PC-3 (cell line): ENCODE data around the gene PPFIA1.

Experiments
- EZH2 ChIP-seq: fragments of 300-600 bp; sonication (generic); IDR thresholded peaks from one replicate; pipeline ENCODE4 v1.6.1; 2017; ENCODE audit warnings: antibody characterized with exemption, mild to moderate bottlenecking, low read length; ENCODE audit not compliant: unreplicated experiment
- EZH2phosphoT487 ChIP-seq: fragments of 300-600 bp; sonication (generic); IDR thresholded peaks from 2 replicates; pipeline ENCODE4 v1.6.1; 2018; ENCODE audit warnings: mild to moderate bottlenecking, antibody characterized with exemption, low read length, borderline replicate concordance
- TF ChIP-seq, protein P1 (sequence below): fragments of 300-600 bp; sonication (generic); conservative IDR thresholded peaks from 2 replicates; pipeline ENCODE4 v1.5.1; 2017; ENCODE audit warnings: antibody characterized with exemption, low read depth, mild to moderate bottlenecking, low read length

GRCh38 chr11:70306586-70307033, 36.1 kb downstream of the PPFIA1 start:
- TF ChIP-seq, protein P1, sequence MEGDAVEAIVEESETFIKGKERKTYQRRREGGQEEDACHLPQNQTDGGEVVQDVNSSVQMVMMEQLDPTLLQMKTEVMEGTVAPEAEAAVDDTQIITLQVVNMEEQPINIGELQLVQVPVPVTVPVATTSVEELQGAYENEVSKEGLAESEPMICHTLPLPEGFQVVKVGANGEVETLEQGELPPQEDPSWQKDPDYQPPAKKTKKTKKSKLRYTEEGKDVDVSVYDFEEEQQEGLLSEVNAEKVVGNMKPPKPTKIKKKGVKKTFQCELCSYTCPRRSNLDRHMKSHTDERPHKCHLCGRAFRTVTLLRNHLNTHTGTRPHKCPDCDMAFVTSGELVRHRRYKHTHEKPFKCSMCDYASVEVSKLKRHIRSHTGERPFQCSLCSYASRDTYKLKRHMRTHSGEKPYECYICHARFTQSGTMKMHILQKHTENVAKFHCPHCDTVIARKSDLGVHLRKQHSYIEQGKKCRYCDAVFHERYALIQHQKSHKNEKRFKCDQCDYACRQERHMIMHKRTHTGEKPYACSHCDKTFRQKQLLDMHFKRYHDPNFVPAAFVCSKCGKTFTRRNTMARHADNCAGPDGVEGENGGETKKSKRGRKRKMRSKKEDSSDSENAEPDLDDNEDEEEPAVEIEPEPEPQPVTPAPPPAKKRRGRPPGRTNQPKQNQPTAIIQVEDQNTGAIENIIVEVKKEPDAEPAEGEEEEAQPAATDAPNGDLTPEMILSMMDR = peak; percentile 28; the same call in 1 of the 2 replicates
- no peak for TF ChIP-seq EZH2
- TF ChIP-seq EZH2phosphoT487 = no peak
